Stimulated activated CD4-positive, alpha-beta T cell treated with anti-CD3 and anti-CD28 coated beads, Interleukin-1b, Interleukin-23, amount 100 ng/mL, for 1 hour (primary cell): ENCODE data around the gene TTC28.
"Not testable (repeated sequence)": the region's sequence is repeated elsewhere in the genome, so short reads cannot be mapped to it uniquely, and the experiment has no call there.

Experiments used
- DNase-seq, 2 donors: peaks; one replicate each; pipeline ENCODE4 v3.0.0-alpha.2; 2020; ENCODE audit warnings: low read depth in 2 of 2

Gene TTC28

DNA sequence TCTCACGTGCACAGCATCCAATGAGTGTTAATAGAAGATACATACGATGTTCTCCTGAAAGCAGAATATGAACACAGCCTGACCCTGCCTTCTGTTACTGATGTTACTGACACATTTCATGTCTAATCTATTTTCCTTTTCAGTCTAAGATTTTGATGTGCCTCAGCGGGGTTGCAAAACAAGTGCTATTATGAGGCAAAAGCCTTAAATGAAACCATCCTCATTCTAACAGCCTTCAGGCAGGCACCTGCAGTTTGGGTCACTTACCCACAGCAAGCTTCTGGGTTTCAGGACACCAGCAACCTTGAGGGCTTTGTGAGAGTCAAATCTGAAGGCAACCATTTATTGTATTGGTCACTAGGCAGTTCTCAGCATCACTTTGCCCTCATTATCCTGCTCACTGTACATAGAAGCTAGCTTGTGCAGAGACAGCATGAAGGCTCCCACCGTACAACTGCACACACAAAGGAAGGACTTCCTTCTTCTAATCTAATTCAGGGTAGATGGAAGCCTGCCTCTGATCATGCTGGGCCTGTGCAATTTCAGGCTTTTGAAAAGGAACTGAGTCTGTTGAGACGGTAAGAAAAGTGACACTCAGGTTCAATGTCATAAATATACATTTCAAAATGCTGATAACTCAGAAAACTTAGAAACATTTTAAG is 577.4 kb downstream of the TTC28 start:
- no peak for DNase-seq

DNA sequence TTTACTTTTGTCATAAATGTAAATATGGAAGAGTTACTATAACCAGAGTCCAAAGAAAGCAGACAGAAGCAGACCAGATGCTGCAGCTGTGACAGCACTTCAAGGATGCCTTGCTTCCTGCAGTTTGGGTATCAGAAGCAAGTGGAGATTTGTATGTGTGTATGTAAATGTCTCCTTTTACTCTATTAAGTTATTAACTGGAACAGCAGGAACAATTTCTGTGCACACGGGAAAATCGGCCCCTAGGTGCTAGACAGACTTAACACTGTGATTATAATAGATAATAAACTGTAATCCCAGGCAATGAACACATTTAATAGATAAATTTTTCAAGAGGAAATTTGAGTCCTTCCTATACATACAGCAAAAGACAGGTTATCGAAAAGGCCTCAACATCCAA is 582.0 kb downstream of the TTC28 start:
- DNase-seq = no peak

DNA sequence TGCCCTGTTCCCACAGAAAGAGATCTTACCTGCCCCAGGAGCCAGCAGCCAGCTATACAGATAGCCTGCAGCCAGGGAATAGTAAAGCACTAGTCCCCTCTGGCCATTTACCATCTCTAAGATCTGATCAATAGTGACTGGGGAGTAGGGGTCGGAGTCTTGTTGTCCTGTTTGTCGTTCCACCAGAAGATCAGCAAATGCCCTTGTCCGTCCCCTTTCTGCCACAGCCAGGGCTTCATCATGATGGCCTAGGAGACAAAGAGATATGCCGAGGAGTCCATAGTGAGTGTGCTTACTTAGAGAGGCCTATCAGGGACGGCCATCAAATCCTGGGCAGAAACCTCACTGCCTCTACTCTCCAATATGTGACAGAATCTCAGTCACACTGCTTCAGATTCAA is 583.5 kb downstream of the TTC28 start:
- no peak for DNase-seq

DNA sequence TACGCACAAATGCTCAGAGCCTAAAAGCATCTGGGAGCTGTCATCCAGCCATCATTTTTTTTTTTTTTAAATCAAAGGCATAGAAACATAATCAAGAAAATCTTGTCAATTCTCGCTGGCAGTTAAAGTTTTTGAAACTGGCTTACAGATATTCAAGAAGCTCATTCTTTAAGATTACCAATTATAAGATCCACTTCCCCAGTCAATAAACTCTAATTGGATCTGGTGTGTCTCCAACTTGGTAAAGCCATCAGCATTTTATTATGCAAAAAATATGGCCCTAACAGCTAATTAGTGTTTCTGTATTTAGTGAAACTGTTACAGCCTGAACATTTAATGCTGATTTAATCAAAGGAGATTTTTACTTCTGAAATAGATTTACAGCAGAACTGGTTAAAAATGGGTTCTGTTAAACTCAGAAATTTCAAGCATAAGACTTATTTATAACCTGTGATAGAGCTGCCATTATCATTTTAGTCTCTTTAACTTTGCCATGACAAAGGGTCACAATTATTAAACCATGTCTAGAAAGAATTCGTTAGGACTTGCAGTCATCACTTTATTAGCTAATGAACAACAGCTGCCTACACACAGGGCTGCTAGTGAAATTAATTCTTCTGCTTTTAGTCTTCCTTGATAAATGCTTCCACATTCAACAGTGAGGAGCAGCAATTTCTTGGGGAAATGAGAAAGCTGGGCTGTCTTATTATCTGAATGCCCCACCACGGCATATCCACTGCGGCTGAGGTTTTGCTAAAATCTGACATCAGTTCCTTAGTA is 584.1 kb downstream of the TTC28 start:
- DNase-seq = no peak

DNA sequence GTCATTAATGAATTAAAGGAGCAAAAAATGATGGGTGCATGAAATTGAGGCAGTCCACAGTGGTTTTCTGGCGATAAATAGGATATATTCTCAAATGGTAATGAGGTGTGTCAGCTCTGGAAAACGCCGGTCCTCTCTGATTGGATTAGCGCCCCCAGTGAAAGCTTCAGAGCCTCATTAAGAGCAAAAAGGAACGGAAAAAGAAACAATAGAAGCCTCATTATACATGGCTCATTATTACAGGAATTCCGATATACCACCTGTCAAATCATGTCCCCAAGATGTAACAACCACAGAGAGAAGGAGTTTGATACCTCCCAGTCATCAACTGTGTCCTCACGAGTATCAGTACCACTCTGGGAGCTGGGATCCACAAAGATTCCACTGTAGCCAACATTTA is 584.9 kb downstream of the TTC28 start:
- DNase-seq = no peak

DNA sequence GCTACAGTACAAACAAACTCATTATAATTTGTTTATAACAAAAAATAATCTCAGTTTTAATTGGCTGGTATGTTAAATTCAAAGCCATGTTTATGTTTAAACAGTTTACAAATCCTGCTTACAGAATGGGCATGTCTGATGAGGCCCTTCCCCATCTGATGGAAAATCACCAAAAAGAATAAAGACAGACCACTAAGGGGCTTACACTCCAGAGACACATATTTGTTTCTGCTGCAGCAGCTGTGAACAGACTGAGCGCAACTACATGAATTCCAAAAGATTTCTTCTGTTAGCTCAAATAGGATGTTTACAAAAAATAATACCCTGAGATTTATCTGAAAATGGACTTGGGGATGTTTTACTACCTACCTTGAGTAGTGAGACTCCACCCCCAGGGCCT is 585.9 kb downstream of the TTC28 start:
- no peak for DNase-seq

DNA sequence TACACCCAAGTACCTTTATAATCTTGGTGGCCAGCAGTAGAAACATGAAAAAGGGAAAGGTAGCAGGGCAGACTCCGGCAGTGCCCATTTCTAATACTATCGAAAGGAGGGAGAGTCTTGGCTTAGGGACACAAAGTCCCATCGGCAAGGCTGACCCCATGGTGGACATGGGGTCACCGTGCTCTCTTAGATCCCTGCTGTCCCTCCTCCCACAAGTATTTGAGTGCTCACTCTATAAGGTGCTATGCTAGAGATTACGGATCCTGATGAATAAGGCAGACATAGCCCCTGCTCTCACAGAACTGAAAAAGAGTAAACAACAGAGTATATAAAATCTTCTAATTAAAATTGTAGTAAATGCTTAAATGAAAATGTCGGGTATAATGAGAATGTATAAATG is 588.2 kb downstream of the TTC28 start:
- no peak for DNase-seq

DNA sequence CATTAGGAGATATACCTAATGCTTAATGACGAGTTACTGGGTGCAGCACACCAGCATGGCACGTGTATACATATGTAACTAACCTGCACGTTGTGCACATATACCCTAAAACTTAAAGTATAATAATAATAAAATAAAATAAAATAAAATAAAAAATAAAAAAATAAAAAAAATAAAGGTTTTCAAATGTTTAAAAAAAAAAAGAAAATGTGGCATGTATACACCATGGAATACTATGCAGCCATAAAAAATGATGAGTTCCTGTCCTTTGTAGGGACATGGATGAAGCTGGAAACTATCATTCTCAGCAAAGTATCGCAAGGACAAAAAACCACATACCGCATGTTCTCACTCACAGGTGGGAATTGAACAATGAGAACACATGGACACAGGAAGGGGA is 590.1 kb downstream of the TTC28 start:
- not testable (repeated sequence) for DNase-seq

DNA sequence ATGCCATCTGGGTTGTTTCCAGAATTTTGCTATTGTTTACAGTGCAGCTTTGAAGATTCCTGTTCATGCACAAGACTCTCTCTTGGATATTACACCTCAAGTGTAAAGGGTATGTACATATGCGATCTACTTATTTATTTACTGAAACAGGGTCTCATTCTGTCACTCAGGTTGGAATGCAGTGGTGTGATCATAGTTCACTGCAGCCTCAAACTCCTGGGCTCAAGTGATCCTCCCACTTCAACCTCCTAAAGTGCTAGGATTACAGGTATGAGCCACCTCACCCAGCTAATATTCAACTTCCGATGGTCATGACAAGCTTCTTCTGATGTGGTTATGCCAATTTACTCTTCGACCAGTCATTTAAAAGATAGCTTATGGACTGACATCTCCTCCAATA is 602.5 kb downstream of the TTC28 start:
- no peak for DNase-seq

DNA sequence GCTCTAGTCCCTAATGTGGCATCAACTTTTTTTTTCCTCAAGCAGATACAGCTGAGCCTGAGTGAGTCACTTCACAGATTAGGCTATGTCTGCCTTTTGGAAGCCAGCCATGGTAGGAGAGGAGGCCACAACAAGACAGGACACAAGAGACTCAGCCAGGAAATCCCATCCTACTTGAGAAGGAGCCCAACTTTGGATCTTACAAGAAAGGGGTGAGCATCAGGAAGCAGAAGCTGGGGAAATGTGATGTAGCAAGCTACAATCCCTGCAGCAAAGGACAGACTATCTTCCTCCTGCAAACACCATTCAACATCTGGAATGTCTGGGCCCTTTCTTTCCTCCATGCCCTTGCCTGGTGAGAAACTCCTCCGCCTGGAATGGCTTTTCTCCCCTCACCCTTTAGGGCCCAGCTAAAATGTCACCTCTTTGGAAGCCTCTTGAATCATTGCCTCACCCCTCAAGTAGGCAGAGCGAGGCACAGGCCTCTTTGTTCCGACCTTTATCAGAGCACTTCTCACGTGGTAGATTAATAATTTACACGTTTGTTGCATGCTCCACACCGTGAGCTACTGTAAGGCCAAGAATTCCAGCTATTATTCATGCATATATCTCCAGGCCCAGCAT is 604.2 kb downstream of the TTC28 start:
- no peak for DNase-seq

DNA sequence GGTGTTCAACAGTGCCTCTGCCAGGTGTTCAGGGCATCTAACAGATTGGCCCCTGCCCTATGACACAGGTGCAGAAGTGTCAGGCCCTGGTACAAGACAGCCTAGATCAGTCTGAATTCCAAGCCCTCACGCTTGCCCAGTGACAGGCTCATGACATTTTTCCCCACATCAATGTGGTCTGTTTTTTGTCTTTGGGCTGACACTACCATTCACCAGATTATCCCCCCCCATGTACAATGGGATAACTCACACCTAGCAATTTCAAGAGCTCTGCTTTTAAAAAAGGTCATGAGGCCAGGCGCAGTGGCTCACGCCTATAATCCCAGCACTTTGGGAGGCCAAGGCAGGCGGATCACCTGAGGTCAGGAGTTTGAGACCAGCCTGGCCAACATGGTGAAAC is 605.1 kb downstream of the TTC28 start:
- DNase-seq = no peak

DNA sequence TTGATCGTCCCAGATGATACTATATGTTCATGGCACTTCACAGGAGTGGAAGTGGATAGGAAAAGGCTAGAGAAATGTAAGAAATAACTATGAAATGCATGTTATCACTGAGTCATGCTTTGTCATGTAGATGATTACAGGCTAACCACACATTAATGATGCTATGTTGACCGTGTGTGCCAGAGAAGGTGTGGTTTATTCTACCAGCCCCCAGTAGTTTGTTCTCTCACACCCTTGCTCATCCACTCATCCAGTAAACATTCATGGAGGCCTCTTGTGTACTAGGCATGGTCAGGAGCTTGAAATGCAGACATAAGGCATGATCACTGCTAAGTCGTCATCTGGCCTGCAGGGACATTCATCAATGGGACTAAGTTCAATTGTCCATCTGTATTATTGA is 607.6 kb downstream of the TTC28 start:
- DNase-seq = no peak

DNA sequence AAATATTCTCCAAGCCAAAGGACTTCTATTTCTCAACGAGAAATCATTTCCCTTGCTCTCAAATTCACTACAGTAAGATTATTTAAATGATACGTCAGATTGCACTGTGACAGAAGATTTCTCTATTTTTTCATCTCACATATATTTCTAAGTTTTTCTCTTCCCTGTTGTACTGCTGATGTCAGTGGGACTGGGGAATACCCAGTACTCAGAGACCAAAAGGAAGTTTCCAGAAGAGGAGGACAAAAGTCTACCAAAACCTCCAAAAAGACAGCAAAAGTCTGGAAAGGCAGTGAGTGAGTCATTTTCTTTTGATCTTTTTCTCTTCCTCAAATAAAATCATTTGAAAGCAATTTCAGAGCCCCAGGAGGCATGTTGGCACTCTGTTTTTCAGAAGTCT is 610.8 kb downstream of the TTC28 start:
- no peak for DNase-seq

DNA sequence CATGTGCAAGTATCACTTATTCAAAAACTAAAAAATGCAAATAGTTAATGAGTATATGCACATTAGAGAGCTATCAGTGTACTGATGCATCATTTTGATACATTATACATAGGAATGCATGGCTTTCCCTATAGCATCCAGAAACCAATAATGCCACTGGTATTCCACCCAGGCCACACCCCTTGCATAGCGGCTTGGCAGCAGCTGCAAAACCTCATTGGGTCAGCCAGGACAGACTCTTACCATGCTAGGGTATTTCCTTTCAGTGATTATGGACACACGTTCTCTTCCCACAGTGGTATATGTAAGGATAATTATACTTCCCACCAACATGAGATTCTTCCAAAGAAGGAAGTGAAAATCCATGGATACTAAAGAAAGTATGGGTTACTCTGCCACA is 614.7 kb downstream of the TTC28 start:
- no peak for DNase-seq

DNA sequence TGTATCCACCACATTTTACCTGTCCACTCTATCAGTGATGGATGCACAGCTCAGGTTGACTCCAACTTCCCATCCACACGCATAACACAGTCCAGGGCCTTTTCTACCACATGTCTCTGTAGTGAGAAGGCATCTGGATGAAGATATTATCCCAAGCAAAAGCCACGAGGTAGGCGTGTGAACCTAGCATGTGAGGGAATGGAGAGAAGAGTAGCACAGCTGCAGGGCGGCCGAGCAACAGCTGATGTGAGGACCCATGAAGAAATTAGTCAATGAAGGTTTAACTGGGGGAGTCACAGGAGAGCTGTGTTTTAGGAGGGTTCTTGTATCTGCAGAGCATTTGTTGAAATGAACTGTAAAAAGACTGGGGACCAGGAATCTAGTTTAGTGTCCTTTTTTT is 616.0 kb downstream of the TTC28 start:
- no peak for DNase-seq

DNA sequence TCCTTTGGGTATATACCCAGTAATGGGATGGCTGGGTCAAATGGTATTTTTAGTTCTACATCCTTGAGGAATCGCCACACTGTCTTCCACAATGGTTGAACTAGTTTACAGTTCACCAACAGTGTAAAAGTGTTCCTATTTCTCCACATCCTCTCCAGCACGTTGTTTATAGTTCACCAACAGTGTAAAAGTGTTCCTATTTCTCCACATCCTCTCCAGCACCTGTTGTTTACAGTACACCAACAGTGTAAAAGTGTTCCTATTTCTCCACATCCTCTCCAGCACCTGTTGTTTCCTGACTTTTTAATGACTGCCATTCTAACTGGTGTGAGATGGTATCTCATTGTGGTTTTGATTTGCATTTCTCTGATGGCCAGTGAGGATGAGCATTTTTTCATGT is 619.0 kb downstream of the TTC28 start:
- not testable (repeated sequence) for DNase-seq

DNA sequence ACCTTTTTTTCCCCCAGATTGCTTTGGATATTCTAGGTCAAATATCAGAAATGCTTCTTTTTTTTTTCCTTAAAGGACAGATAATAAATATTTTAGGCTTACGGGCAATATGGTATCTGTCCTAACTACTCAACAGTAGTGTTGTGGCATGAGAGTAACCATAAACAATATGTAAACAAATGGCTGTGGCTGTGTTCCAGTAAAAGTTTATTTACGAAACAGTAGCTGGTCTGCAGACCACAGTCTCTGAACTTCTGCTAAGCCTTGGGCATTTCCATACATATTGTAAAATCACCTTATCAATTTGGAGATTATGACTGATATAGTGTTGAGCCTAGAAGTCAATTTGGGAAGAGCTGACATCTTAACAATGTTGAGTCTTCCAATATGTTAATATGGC is 621.6 kb downstream of the TTC28 start:
- no peak for DNase-seq

DNA sequence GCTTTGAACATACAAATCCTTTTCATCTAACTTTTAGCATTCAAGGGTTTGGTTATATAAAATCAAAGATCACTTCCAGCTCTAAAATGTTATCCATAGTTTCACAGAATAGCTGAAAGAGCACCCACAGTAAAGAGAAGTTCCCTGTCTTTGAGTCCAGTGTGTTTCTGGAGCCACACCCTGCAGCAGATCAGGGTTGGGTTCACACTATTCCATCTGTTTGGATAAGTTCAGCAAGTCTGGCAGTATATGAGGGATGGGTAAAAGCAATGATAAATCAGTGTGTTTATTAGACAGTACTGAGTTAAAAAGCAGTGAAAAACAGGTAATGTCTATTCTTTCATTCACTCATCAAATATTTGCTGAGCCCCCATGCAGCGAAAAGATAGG is 624.8 kb downstream of the TTC28 start:
- no peak for DNase-seq

DNA sequence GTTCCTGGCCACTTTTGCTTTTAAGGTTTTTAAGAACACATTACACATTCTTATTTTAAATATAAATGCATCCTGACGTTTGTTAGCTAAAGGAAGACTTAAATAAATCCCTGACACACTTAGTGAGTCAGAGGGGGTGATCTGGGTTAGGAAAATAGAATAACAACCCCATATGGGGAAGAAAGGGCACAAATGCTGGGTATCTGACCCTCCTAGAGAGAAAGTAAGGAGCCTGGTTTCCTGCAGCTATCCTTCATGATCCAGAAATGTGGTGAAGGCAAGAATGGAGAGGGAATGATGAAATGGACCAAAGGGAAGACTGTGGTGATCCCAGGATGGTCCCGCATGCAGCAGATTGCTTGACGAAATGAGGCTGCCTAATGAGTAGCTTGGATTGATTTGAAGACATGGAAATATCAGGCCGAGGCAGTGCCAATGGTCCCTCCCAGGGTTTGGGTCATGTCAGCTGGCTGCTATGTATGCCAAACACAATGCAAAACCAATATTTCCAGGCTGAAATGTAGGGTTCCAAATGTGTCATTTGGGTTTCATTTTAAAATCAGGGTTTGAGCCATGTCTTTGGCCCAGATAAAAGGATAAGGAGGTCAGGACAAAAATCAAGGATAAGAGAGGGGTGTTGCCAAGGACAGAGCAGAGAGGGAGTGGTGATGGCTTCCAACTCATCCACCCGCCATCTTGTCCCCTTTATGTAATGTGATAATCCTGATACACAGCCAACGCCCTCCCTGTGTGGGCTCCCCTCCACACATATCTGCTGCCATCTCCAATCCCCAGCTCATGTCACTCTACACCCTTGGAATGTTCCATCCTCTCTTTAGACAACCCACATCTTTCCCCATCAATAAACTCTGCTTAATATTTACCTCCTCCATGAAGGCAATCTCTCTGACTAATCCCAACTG is 625.5 kb downstream of the TTC28 start:
- no peak for DNase-seq

DNA sequence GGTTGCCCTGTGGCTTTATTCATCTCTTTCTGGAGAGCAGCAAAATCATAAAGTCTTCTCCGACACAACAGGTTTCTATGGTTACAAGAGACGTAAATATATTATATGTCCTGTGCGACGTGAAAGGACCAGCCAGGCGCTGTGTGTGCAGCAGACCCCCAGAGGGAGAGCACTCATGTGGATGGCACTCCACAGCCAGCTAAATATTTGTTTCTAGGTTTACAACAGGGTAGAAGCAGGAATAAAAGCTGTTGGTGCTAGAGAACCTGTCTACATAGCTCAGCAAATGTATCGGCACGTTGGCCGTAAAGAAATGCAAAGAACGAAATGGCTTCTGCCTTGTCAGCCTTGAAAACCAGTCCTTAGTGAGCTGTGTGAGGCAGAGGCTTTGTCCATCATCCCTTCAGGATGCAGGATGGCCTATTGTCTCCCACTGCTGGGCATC is 626.8 kb downstream of the TTC28 start:
- DNase-seq = no peak

DNA sequence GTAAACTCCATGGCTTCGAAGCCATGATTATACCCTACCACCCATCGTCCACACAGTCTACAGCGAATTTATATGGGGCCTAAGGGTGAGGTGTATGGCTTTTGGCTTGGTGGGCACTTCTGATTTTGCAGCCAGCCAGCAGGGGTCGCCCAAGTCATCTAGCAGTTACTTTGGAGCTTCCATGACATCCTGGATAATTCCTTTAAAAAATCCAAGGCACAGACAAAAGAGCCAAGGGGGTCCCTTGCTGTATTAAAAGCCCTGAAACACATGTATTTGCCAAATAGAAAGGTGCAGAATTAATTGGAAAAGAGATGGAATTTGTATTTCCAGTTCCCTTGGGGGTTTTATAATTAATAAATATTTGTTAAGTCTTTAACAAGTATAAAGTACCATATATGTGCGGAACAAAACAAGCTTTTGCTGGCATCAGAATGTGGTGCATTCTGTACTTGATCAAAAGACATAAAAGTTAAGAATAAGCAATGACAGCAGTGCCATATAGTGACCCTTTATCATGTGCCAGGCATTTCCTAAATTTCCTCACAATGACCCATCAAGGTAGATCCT is 627.8 kb downstream of the TTC28 start:
- DNase-seq = no peak
